Stomach (tissue), 9 donors: Measurements from ENCODE around the gene CD209. TPM values are rescaled to one million over a fixed set of nuclear protein-coding genes. Genes with fewer than 3 reads are reported as not detected.

Source experiments
- DNase-seq, 2 donors: peaks; one replicate each; pipeline versions ENCODE4 v3.0.0 to v3.0.0-alpha.2; 2013 to 2019
- H3K27ac ChIP-seq, 5 donors: fragments of 200-600 bp in 4 of 5; sonication (generic) in 4 of 5; one replicate each; pipeline ENCODE4 v1.5.1; 2013 to 2019; ENCODE audit warnings: mild to moderate bottlenecking in 1 of 5, moderate library complexity in 1 of 5
- H3K27me3 ChIP-seq, 3 donors: fragments of 200-600 bp; sonication (generic); one replicate each; pipeline ENCODE4 v1.5.1; 2017 to 2019; ENCODE audit warnings: mixed run types in 1 of 3
- H3K36me3 ChIP-seq, 4 donors: fragments of 200-600 bp; sonication (generic); 1 replicate in 3 of 4; 2 replicates in 1 of 4; pipeline ENCODE4 v1.5.1; 2016 to 2019
- H3K4me1 ChIP-seq, 4 donors: fragments of 200-600 bp; sonication (generic); one replicate each; pipeline ENCODE4 v1.5.1; 2016 to 2019
- H3K4me3 ChIP-seq, 4 donors: fragments of 200-600 bp; sonication (generic) in 3 of 4; one replicate each; pipeline ENCODE4 v1.5.1; 2016 to 2019; ENCODE audit warnings: mild to moderate bottlenecking in 1 of 4
- H3K9me3 ChIP-seq, 4 donors: fragments of 200-600 bp; sonication (generic); one replicate each; pipeline ENCODE4 v1.5.1; 2016 to 2019
- EP300 ChIP-seq: sonication (generic); formaldehyde crosslinking; IDR thresholded peaks from one replicate; pipeline ENCODE4 v1.6.1; 2017; ENCODE audit warnings: antibody characterized with exemption
- POLR2A ChIP-seq, 4 donors: fragments of 450-650 bp; IDR thresholded peaks; one replicate each; pipeline ENCODE4 v1.6.1; 2016; ENCODE audit warnings: antibody characterized with exemption in 4 of 4, control low read depth in 2 of 4, mild to moderate bottlenecking in 1 of 4, moderate library complexity in 1 of 4
- POLR2AphosphoS5 ChIP-seq, 3 donors: sonication (generic); formaldehyde crosslinking; IDR thresholded peaks; one replicate each; pipeline ENCODE4 v1.6.1; 2016; ENCODE audit warnings: antibody characterized with exemption in 3 of 3
- WGBS, 5 donors: extraction: QIAGEN DNeasy Blood & Tissue Kit in 3 of 5; methylation state at CpG; one replicate each; pipeline versions ENCODE4 v1.1.5 to v1.1.7; 2013 to 2018; 5-methylcytosine and 5-hydroxymethylcytosine counted together
- intact Hi-C: fragments of 100-400 bp; cut with DNase I; formaldehyde crosslinking; loops from one replicate; pipeline ENCODE4 v1.15.1; 2023; ENCODE audit warnings: low total_unique reads
- polyA plus RNA-seq, 3 donors: library from polyadenylated mRNA; stranded (reverse); fragments of 200-250 nt; gene quantifications; one replicate each; pipeline ENCODE4 v1.2.3, GENCODE V29; 2013
- total RNA-seq, 5 donors: library from RNA; depleted of rRNA; stranded (reverse); fragments of >200 nt; gene quantifications; one replicate each; pipeline versions ENCODE4 v1.1.0 to v1.2.3, GENCODE V29; 2014 to 2016
- TF ChIP-seq, protein P1 (sequence below), 7 experiments: fragments of 450-650 bp in 4 of 7; fragments of 200-600 bp in 3 of 7; sonication (generic) in 3 of 7; IDR thresholded peaks; one replicate each; pipeline ENCODE4 v1.5.1; 2016 to 2019; ENCODE audit warnings: antibody characterized with exemption in 7 of 7, control low read depth in 2 of 7, mild to moderate bottlenecking in 1 of 7
- donor health status: healthy with polysubstance abuse.
- donor health status: Bipolar disorder and iron deficiency.
- donor health status: healthy.

Gene CD209
- total and polyA plus RNA-seq, 8 donors: 0.38 to 51.9 (median 3.7) TPM

DNA sequence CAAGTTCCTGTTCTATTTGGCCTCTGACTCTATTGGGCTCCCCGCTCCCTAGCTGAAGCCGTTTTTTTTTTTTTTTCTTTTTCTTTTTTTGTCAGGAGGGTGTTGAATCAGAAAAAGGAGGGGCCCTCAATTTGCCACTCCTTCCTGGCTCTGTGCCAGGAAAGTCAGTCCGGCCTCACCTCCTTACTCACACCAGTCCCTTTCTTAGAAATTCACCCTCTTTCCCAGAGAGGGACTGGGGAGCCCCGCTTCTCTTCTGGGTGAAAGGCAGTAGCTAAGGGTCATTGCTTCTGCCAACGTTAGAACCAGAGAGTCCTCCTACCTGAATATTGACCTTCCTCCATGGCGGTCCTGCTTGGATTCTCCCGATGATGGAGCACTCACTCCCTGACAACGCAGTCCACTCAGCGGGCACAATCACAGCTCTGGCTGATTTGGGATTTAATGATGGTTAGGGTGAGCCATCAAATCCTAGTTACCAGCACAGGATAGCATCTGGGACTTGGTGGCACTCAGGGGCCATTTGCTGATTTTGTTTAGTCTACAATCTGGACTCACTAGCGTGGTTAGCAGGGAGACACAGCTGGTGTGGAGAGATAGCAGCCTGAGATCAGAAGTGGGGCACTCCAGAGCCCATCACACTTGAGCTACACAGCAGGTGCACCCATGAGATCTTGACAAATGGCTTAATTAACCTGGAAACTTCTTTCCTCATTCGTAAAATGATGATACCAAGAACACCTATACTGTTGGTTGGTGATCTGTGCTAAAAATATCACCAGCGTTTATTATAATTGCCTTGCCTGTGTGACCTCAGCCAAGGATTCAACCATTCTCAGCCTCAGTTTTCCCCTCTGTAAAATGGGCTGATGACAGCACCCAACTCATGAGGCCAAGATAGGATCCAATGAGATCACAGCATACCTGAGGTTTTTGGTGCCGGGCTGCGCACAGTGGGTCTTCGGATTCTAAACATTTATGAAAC is 47.6 kb downstream of the CD209 start:
- Histone ChIP-seq H3K27ac (no peak overlapping the region), H3K4me1 (no peaks in the 10 kb centered on the region), H3K9me3 (no peaks in the 10 kb centered on the region), H3K27me3 (peaks cover 4 to 87% (median 35%) of the 10 kb centered on the region in 3 donors), H3K4me3 (no peak overlapping the region), H3K36me3 (no peaks in the 10 kb centered on the region)
- WGBS, 5 donors: 50 to 55% (median 53%) methylated on average over 15 of the region's 15 CpGs
- no peak for DNase-seq
- TF ChIP-seq EP300 (no peak), POLR2A (IDR thresholded peaks at IDR 0.05) (no peak), POLR2AphosphoS5 (IDR thresholded peaks at IDR 0.05) (no peak)
- TF ChIP-seq, protein P1, sequence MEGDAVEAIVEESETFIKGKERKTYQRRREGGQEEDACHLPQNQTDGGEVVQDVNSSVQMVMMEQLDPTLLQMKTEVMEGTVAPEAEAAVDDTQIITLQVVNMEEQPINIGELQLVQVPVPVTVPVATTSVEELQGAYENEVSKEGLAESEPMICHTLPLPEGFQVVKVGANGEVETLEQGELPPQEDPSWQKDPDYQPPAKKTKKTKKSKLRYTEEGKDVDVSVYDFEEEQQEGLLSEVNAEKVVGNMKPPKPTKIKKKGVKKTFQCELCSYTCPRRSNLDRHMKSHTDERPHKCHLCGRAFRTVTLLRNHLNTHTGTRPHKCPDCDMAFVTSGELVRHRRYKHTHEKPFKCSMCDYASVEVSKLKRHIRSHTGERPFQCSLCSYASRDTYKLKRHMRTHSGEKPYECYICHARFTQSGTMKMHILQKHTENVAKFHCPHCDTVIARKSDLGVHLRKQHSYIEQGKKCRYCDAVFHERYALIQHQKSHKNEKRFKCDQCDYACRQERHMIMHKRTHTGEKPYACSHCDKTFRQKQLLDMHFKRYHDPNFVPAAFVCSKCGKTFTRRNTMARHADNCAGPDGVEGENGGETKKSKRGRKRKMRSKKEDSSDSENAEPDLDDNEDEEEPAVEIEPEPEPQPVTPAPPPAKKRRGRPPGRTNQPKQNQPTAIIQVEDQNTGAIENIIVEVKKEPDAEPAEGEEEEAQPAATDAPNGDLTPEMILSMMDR (IDR thresholded peaks at IDR 0.05): no peak
- intact Hi-C loops: no loop called here

DNA sequence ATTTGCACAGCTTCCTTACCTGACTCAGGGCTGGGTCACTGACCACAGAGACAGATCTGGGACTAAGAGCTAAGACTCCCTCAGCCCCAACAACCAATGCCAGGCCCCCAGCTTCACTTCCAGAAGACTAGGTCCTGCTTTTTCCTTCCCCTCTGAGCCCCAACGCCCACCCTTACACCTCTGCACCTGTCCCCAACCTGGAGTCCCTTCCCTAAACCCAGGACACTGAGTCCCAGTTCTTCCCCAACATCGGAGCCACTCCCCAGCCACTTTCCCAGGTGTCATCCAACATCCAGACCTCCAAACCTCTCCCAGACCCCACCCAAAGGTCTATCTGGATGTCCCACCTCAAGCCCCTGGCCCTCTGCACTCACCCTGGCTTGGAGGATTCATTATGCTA is 48.3 kb downstream of the CD209 start:
- no peaks in the 10 kb centered on the region for H3K4me1 ChIP-seq
- intact Hi-C loops: no loop called here
- no peak for DNase-seq
- H3K4me3 ChIP-seq: no peak overlapping the region
- H3K36me3 ChIP-seq: no peaks in the 10 kb centered on the region
- H3K9me3 ChIP-seq: no peaks in the 10 kb centered on the region
- peaks cover 4 to 83% (median 33%) of the 10 kb centered on the region in 3 donors for H3K27me3 ChIP-seq
- WGBS, 5 donors: 30 to 49% (median 34%) methylated on average over 2 of the region's 2 CpGs
- TF ChIP-seq EP300: no peak
- TF ChIP-seq POLR2A (IDR thresholded peaks at IDR 0.05): no peak
- TF ChIP-seq POLR2AphosphoS5 (IDR thresholded peaks at IDR 0.05): no peak
- TF ChIP-seq, protein P1 (IDR thresholded peaks at IDR 0.05): no peak
- H3K27ac ChIP-seq: no peak overlapping the region

DNA sequence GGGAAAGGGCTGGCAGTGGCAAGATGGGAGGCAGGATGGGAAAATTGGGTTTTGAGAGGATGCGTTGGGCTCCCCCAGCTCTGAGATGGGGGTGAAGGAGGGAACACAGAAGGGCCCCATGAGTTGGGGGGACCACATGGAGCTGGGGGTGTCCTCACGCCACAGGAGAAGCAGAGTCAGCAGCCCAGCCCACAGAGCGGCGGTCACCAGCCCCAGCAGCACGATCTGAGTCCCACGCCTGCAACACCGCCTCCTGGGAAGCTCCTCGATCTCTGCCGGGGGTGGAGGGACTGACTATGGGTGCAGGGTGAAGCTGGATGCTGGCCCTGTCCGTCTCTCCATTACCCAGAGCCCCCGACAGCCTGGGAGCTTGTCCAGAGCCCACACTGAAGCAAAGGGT is 48.8 kb downstream of the CD209 start:
- DNase-seq: no peak
- intact Hi-C loops: no loop called here
- H3K4me1 ChIP-seq: no peaks in the 10 kb centered on the region
- no peaks in the 10 kb centered on the region for H3K9me3 ChIP-seq
- TF ChIP-seq, protein P1 (IDR thresholded peaks at IDR 0.05): no peak
- TF ChIP-seq POLR2A (IDR thresholded peaks at IDR 0.05): no peak
- no peak for TF ChIP-seq POLR2AphosphoS5 (IDR thresholded peaks at IDR 0.05)
- no peak for TF ChIP-seq EP300
- H3K4me3 ChIP-seq: no peak overlapping the region
- H3K27ac ChIP-seq: no peak overlapping the region
- no peaks in the 10 kb centered on the region for H3K36me3 ChIP-seq
- WGBS, 5 donors: 11 to 34% (median 21%) methylated on average over 11 of the region's 11 CpGs
- H3K27me3 ChIP-seq: peaks cover 4 to 79% (median 33%) of the 10 kb centered on the region in 3 donors

DNA sequence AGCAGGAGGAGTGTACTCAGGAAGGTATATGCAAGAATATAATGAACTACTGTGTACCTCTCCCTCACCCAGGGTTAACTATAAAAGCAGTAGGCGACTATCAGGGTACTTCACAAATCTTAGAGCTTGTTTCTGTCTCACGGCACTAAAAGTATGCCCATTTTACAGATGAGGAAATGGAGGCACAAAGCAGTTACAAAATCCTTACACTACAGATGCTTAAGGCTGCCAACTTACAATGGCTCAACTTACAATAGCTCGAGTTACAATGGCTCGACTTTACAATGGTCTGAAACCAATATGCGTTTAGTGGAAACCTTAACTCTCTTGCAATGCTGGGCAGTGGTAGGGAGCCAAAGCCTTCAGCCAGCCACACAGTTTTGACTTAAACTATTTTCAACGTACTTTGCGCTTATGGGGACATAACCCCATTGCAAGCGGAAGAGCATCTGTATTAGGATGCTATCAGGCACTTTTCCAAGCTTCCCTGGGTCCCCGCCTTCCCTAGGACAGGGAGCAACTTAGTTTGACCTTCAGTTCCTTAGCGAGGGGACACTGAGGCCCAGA is 49.5 kb downstream of the CD209 start:
- Histone ChIP-seq H3K9me3 (no peaks in the 10 kb centered on the region), H3K4me1 (no peaks in the 10 kb centered on the region), H3K4me3 (no peak overlapping the region), H3K36me3 (no peaks in the 10 kb centered on the region), H3K27ac (no peak overlapping the region), H3K27me3 (peaks cover 4 to 74% (median 33%) of the 10 kb centered on the region in 3 donors)
- TF ChIP-seq POLR2A (IDR thresholded peaks at IDR 0.05) (no peak), POLR2AphosphoS5 (IDR thresholded peaks at IDR 0.05) (no peak), EP300 (no peak)
- TF ChIP-seq, protein P1 (IDR thresholded peaks at IDR 0.05): no peak
- intact Hi-C loops: no loop called here
- 70 to 86% (median 82%) methylated on average over 10 of the region's 10 CpGs for WGBS, 5 donors
- DNase-seq: no peak
